Gastrocnemius medialis (tissue), 4 donors: Measurements from ENCODE around the gene RSBN1. TPM values are rescaled to one million over a fixed set of nuclear protein-coding genes. Genes with fewer than 3 reads are reported as not detected.

Experiments
- ATAC-seq, 2 donors: fragments of 150-250 bp; one replicate each; pipeline ENCODE4 v1.9.1; 2016
- DNase-seq, 2 donors: peaks; one replicate each; pipeline ENCODE4 v3.0.0-alpha.2; 2019
- H3K27ac ChIP-seq, 4 donors: fragments of 200-600 bp; sonication (generic); 1 replicate in 1 of 4; 2 replicates in 3 of 4; pipeline ENCODE4 v1.5.1; 2016 to 2018; ENCODE audit warnings: mild to moderate bottlenecking in 2 of 4, moderate library complexity in 1 of 4
- H3K27me3 ChIP-seq, 3 donors: fragments of 200-600 bp; sonication (generic) in 2 of 3; 1 replicate in 1 of 3; 2 replicates in 2 of 3; pipeline versions ENCODE4 v1.5.1 to v1.6.0; 2016 to 2019; ENCODE audit warnings: mild to moderate bottlenecking in 1 of 3, moderate library complexity in 1 of 3
- H3K36me3 ChIP-seq, 2 donors: fragments of 200-600 bp; sonication (generic) in 1 of 2; one replicate each; pipeline ENCODE4 v1.5.1; 2017 to 2018
- H3K4me1 ChIP-seq, 2 donors: fragments of 200-600 bp; sonication (generic) in 1 of 2; one replicate each; pipeline ENCODE4 v1.5.1; 2016 to 2017; ENCODE audit warnings: mild to moderate bottlenecking in 2 of 2
- H3K4me3 ChIP-seq, 4 donors: fragments of 200-600 bp; sonication (generic) in 3 of 4; 1 replicate in 1 of 4; 2 replicates in 3 of 4; pipeline ENCODE4 v1.5.1; 2016 to 2019; ENCODE audit warnings: mild to moderate bottlenecking in 2 of 4
- H3K9me3 ChIP-seq, 3 donors: fragments of 200-600 bp; sonication (generic) in 2 of 3; 1 replicate in 1 of 3; 2 replicates in 2 of 3; pipeline ENCODE4 v1.5.1; 2016 to 2019
- CTCF ChIP-seq, 5 experiments: fragments of 450-650 bp in 3 of 5; fragments of 200-600 bp in 2 of 5; sonication (generic) in 2 of 5; IDR thresholded peaks in 4 of 5; conservative IDR thresholded peaks in 1 of 5; 1 replicate in 4 of 5; 2 replicates in 1 of 5; pipeline ENCODE4 v1.5.1; 2016 to 2019; ENCODE audit warnings: antibody characterized with exemption in 5 of 5, mild to moderate bottlenecking in 3 of 5, moderate library complexity in 3 of 5
- POLR2A ChIP-seq, 2 donors: fragments of 450-650 bp; IDR thresholded peaks; one replicate each; pipeline ENCODE4 v1.6.1; 2017; ENCODE audit warnings: antibody characterized with exemption in 2 of 2, mild to moderate bottlenecking in 2 of 2, moderate library complexity in 2 of 2
- in situ Hi-C, 4 donors: fragments of 200-750 bp; cut with MboI; loops; one replicate each; pipeline versions ENCODE4 v1.15.0 to v1.8.0; 2017; ENCODE audit warnings: low sequenced_read_pairs in 4 of 4
- intact Hi-C: fragments of 100-400 bp; cut with DNase I; formaldehyde crosslinking; loops from one replicate; pipeline ENCODE4 v1.15.1; 2023; ENCODE audit warnings: low total_unique reads
- total RNA-seq, 4 donors: library from RNA; depleted of rRNA; stranded (reverse); fragments of >200 nt; gene quantifications; one replicate each; pipeline versions ENCODE4 v1.1.0 to v1.2.3, GENCODE V29; 2016

Gene RSBN1
- total RNA-seq, 4 donors from 2014 or later: 9.9 to 24.8 (median 24.0) TPM

- Histone ChIP-seq H3K27ac (no peak overlapping the region), H3K9me3 (no peaks in the 10 kb centered on the region), H3K4me3 (no peak overlapping the region), H3K36me3 (no peaks in the 10 kb centered on the region), H3K27me3 (no peaks in the 10 kb centered on the region), H3K4me1 (no peaks in the 10 kb centered on the region)
- ATAC-seq: no peak
- in situ Hi-C loops: no loop called here
- TF ChIP-seq POLR2A (IDR thresholded peaks at IDR 0.05) (no peak), CTCF (IDR thresholded peaks at IDR 0.05 in 4 of 5, conservative IDR thresholded peaks at IDR 0.05 in 1 of 5) (no peak)
- intact Hi-C loops: no loop called here
- no peak for DNase-seq
Measured at GRCh38 chr1:113821916-113822315, 9.6 kb upstream of the RSBN1 start.

- TF ChIP-seq POLR2A (IDR thresholded peaks at IDR 0.05): no peak
- no peak for TF ChIP-seq CTCF (IDR thresholded peaks at IDR 0.05 in 4 of 5, conservative IDR thresholded peaks at IDR 0.05 in 1 of 5)
- ATAC-seq (peak; percentile 80 to 81), DNase-seq (no peak)
- Histone ChIP-seq H3K4me1 (no peaks in the 10 kb centered on the region), H3K27ac (peak overlapping the region in 3 of 4 donors; percentile 30 to 64 (median 48)), H3K36me3 (no peaks in the 10 kb centered on the region), H3K27me3 (no peaks in the 10 kb centered on the region), H3K4me3 (no peak overlapping the region), H3K9me3 (no peaks in the 10 kb centered on the region)
- in situ Hi-C loops (loop anchor here in 2 of 4 donors (10.0 kb wide), 2 partner anchors 86 to 116 kb away; partner anchors contain the start of genes AP4B1 (in 1 of the 2) and DCLRE1B (in 1 of the 2)), intact Hi-C loops (loop anchor here (10.0 kb wide), 2 partner anchors 424 to 766 kb away; partner anchors contain the start of genes BCAS2 and MAGI3)
Measured at GRCh38 chr1:113818578-113818977, 6.3 kb upstream of the RSBN1 start.

- H3K36me3 ChIP-seq: no peaks in the 10 kb centered on the region
- H3K4me3 ChIP-seq: peak overlapping the region in 2 of 4 donors; percentile 47 to 96
- peaks cover 23 to 34% of the 10 kb centered on the region in 2 donors for H3K4me1 ChIP-seq
- H3K27me3 ChIP-seq: no peaks in the 10 kb centered on the region
- no peak for DNase-seq
- in situ Hi-C loops: loop anchor here in 2 of 4 donors (10.0 kb wide), 2 partner anchors 92 to 122 kb away; partner anchors contain the start of genes AP4B1 (in 1 of the 2) and DCLRE1B (in 1 of the 2)
- TF ChIP-seq CTCF (IDR thresholded peaks at IDR 0.05 in 4 of 5, conservative IDR thresholded peaks at IDR 0.05 in 1 of 5): no peak
- intact Hi-C loops: loop anchor here (10.0 kb wide), 2 partner anchors 418 to 772 kb away; partner anchors contain the start of genes BCAS2 and MAGI3
- H3K9me3 ChIP-seq: no peaks in the 10 kb centered on the region
- no peak for ATAC-seq
- H3K27ac ChIP-seq: peak overlapping the region; percentile 94 to 98 (median 96)
Measured at GRCh38 chr1:113813218-113813617, 942 bp upstream of the RSBN1 start.

- peak overlapping the region; percentile 47 to 96 (median 91) for H3K4me3 ChIP-seq
- TF ChIP-seq CTCF (IDR thresholded peaks at IDR 0.05 in 4 of 5, conservative IDR thresholded peaks at IDR 0.05 in 1 of 5) (no peak), POLR2A (IDR thresholded peaks at IDR 0.05) (no peak)
- no peaks in the 10 kb centered on the region for H3K9me3 ChIP-seq
- no peak for DNase-seq
- intact Hi-C loops (loop anchor here (1.0 to 10.0 kb wide), 5 partner anchors 53 to 772 kb away; partner anchors contain the start of genes BCAS2, DCLRE1B, HIPK1 and MAGI3), in situ Hi-C loops (loop anchor here in 2 of 4 donors (10.0 kb wide), 2 partner anchors 92 to 122 kb away; partner anchors contain the start of genes AP4B1 (in 1 of the 2) and DCLRE1B (in 1 of the 2))
- H3K27ac ChIP-seq: peak overlapping the region; percentile 94 to 98 (median 96)
- ATAC-seq: no peak
- H3K4me1 ChIP-seq: peaks cover 23 to 38% of the 10 kb centered on the region in 2 donors
- H3K36me3 ChIP-seq: no peaks in the 10 kb centered on the region
- H3K27me3 ChIP-seq: no peaks in the 10 kb centered on the region
Measured at GRCh38 chr1:113812661-113813135, 422 bp upstream of the RSBN1 start.
